ENCODE data around the gene RPL35.

- TF ChIP-seq POLR2AphosphoS5 (IDR thresholded peaks at IDR 0.05; ENCODE audit: borderline replicate concordance, low read depth, low read length) (no peak), EZH2 (IDR thresholded peaks at IDR 0.05) (no peak), FOXP2 (optimal IDR thresholded peaks at IDR 0.05; ENCODE audit: control extremely low read depth, extremely low read length, insufficient read depth) (no peak)
These were observed 16.8 kb upstream of the RPL35 start for GRCh38 chr9:124878518-124878917.
